Hepatocyte (in vitro differentiated cells): ENCODE results near the gene TBC1D12. TPM values are rescaled to one million over a fixed set of nuclear protein-coding genes. Genes with fewer than 3 reads are reported as not detected.
"Not testable (repeated sequence)": the region's sequence is repeated elsewhere in the genome, so short reads cannot be mapped to it uniquely, and the experiment has no call there.

ENCODE experiments used
- DNase-seq: peaks from one replicate; pipeline ENCODE4 v3.0.0-alpha.2; 2016; ENCODE audit warnings: low spot score
- H2AFZ ChIP-seq: fragments of 200-600 bp; sonication (generic); 2 replicates; pipeline ENCODE4 v1.6.0; 2016; ENCODE audit warnings: antibody characterized with exemption, mild to moderate bottlenecking
- H3K27ac ChIP-seq: fragments of 200-600 bp; sonication (generic); 2 replicates; pipeline ENCODE4 v1.5.1; 2016; ENCODE audit warnings: mild to moderate bottlenecking
- H3K27me3 ChIP-seq: fragments of 200-600 bp; sonication (generic); 2 replicates; pipeline ENCODE4 v1.6.1; 2016
- H3K36me3 ChIP-seq: fragments of 200-600 bp; sonication (generic); replicated peaks from 2 replicates; pipeline ENCODE4 v1.5.1; 2016; ENCODE audit warnings: low read depth; ENCODE audit not compliant: insufficient read depth
- H3K4me1 ChIP-seq: fragments of 200-600 bp; sonication (generic); 2 replicates; pipeline ENCODE4 v1.5.1; 2016; ENCODE audit warnings: mild to moderate bottlenecking, moderate library complexity; ENCODE audit not compliant: insufficient read depth
- H3K4me2 ChIP-seq: fragments of 200-600 bp; sonication (generic); 2 replicates; pipeline ENCODE4 v1.6.0; 2016
- H3K4me3 ChIP-seq: fragments of 200-600 bp; sonication (generic); 2 replicates; pipeline ENCODE4 v1.5.1; 2016; ENCODE audit warnings: mild to moderate bottlenecking
- H3K79me2 ChIP-seq: fragments of 200-600 bp; sonication (generic); 2 replicates; pipeline ENCODE4 v1.6.0; 2017; ENCODE audit warnings: mild to moderate bottlenecking
- H3K9me2 ChIP-seq: fragments of 200-600 bp; sonication (generic); replicated peaks from 2 replicates; pipeline ENCODE4 v1.6.0; 2017; ENCODE audit warnings: mild to moderate bottlenecking; ENCODE audit not compliant: insufficient read depth
- H3K9me3 ChIP-seq: fragments of 200-600 bp; sonication (generic); 2 replicates; pipeline ENCODE4 v1.5.1; 2016; ENCODE audit warnings: low read depth, mild to moderate bottlenecking
- H4K20me1 ChIP-seq: fragments of 200-600 bp; sonication (generic); 2 replicates; pipeline ENCODE4 v1.6.0; 2016; ENCODE audit warnings: mild to moderate bottlenecking; ENCODE audit not compliant: insufficient read depth, poor library complexity, severe bottlenecking
- CTCF ChIP-seq: fragments of 200-600 bp; sonication (generic); IDR thresholded peaks from 2 replicates; pipeline ENCODE4 v1.5.1; 2016; ENCODE audit warnings: antibody characterized with exemption, mild to moderate bottlenecking; ENCODE audit not compliant: poor library complexity
- EZH2 ChIP-seq: fragments of 200-600 bp; sonication (generic); IDR thresholded peaks from 2 replicates; pipeline ENCODE4 v1.6.1; 2016; ENCODE audit warnings: antibody characterized with exemption, mild to moderate bottlenecking, borderline replicate concordance
- EZH2phosphoT487 ChIP-seq: fragments of 200-600 bp; sonication (generic); IDR thresholded peaks from one replicate; pipeline ENCODE4 v1.6.1; 2018; ENCODE audit warnings: antibody characterized with exemption, mild to moderate bottlenecking, low read depth, moderate library complexity; ENCODE audit not compliant: unreplicated experiment, severe bottlenecking
- WGBS: methylation state at CpG from one replicate; pipeline ENCODE4 v1.1.6; 2016; ENCODE audit warnings: low lambda C conversion rate; ENCODE audit errors: missing lambda C conversion rate; 5-methylcytosine and 5-hydroxymethylcytosine counted together
- polyA plus RNA-seq: library from polyadenylated mRNA; unstranded; fragments of >200 nt; fragmentation: Nextera tagmentation; extraction: Ambion mirVana; gene quantifications from 2 replicates; pipeline ENCODE4 v1.2.1, GENCODE V29; 2016
- total RNA-seq: library from RNA; depleted of rRNA; stranded (reverse); fragments of >200 nt; gene quantifications from 2 replicates; pipeline ENCODE4 v1.2.3, GENCODE V29; 2014

Gene TBC1D12
- total and polyA plus RNA-seq, 2 experiments from 2014 or later = 9.2 to 15.6 TPM

- no peaks in the 10 kb centered on the region for H4K20me1 ChIP-seq
- H3K4me3 ChIP-seq = no peak overlapping the region
- no peak overlapping the region for H3K4me2 ChIP-seq
- no peak for DNase-seq
- 100% methylated on average over 1 of the region's 1 CpG for WGBS
- TF ChIP-seq EZH2phosphoT487 (no peak), EZH2 (no peak)
- H3K27ac ChIP-seq = no peak overlapping the region
- H3K9me3 ChIP-seq = no peaks in the 10 kb centered on the region
- H3K4me1 ChIP-seq = no peaks in the 10 kb centered on the region
- no peaks in the 10 kb centered on the region for H3K36me3 ChIP-seq
- no peaks in the 10 kb centered on the region for H3K79me2 ChIP-seq
- H2AFZ ChIP-seq = no peak overlapping the region
- no peaks in the 10 kb centered on the region for H3K9me2 ChIP-seq
- no peaks in the 10 kb centered on the region for H3K27me3 ChIP-seq
Measured at GRCh38 chr10:94533027-94533426, 130.7 kb downstream of the TBC1D12 start.

- H3K79me2 ChIP-seq, DNase-seq, H3K9me3 ChIP-seq, H3K4me1 ChIP-seq, H3K36me3 ChIP-seq, H2AFZ ChIP-seq, H4K20me1 ChIP-seq, H3K27ac ChIP-seq, H3K9me2 ChIP-seq, H3K4me3 ChIP-seq, H3K27me3 ChIP-seq, H3K4me2 ChIP-seq: not testable (repeated sequence)
- 85% methylated on average over 2 of the region's 2 CpGs for WGBS
Measured at GRCh38 chr10:94542282-94542681, 139.9 kb downstream of the TBC1D12 start.

- no peak for TF ChIP-seq EZH2
- TF ChIP-seq CTCF = no peak
- TF ChIP-seq EZH2phosphoT487 = no peak
- H3K9me2 ChIP-seq = no peaks in the 10 kb centered on the region
- H3K27me3 ChIP-seq = no peaks in the 10 kb centered on the region
- no peaks in the 10 kb centered on the region for H4K20me1 ChIP-seq
- peak within 1 kb of the TSS; percentile 89 for H3K4me2 ChIP-seq
- peaks cover 25% of the 10 kb centered on the region for H3K79me2 ChIP-seq
- peaks cover 4% of the 10 kb centered on the region for H3K4me1 ChIP-seq
- no peaks in the 10 kb centered on the region for H3K36me3 ChIP-seq
- DNase-seq = peak; percentile 94
- WGBS = under 1% methylated on average over 38 of the region's 48 CpGs
- no peaks in the 10 kb centered on the region for H3K9me3 ChIP-seq
- peak within 1 kb of the TSS; percentile 98 for H2AFZ ChIP-seq
- peak within 1 kb of the TSS; percentile 84 for H3K27ac ChIP-seq
- H3K4me3 ChIP-seq = peak within 1 kb of the TSS; percentile 91
Measured at GRCh38 chr10:94545391-94546048, 143.2 kb downstream of the TBC1D12 start, which contains the start of gene HELLS. TSS of gene HELLS (plus strand) at chr10:94545788. CDS start at chr10:94545922, 134 bp downstream.

DNA sequence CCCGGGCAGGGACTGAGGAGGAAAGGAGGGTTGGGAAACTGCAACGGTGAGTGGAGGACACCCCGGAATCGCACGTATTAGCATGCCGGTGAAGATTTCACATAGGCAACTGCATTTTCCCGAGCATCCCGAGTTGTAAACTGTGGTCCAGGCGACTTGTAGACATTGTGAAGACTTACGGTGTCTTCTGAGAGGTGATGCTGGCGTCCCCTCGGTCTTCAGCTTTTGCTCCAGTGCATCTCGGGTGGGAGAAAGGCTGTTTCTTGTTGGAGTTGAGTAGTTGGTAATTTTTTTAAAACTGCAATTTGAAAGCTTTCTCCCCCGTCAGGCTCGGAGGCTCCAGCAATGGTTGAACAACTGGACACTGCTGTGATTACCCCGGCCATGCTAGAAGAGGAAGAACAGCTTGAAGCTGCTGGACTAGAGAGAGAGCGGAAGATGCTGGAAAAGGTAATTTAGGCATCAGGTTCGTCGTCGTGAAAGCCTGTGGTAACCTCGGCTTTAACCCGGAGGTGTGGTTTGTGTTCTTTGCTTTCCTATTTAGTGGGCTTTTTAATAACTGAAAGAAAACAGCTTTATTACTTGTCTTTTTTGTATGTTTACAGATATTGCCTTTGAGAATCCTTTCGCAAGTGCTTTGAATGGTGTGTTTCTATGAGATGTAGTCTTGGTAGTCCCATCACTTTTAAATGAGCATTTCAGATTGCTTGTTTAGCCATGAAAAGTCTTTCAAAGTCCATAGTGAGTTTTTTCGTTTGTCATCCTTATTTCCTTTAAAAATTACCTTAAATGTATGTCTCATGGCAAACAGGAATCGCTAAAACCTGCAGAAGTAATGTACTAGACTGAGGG is 143.9 kb downstream of the TBC1D12 start:
- Histone ChIP-seq H3K79me2 (peaks cover 25% of the 10 kb centered on the region), H3K27me3 (no peaks in the 10 kb centered on the region), H3K27ac (peak overlapping the region; percentile 44), H3K4me1 (peaks cover 4% of the 10 kb centered on the region), H2AFZ (peak overlapping the region; percentile 98), H3K36me3 (no peaks in the 10 kb centered on the region), H3K4me3 (peak overlapping the region; percentile 91), H3K4me2 (peak overlapping the region; percentile 89), H3K9me3 (no peaks in the 10 kb centered on the region), H4K20me1 (no peaks in the 10 kb centered on the region), H3K9me2 (no peaks in the 10 kb centered on the region)
- no peak for TF ChIP-seq EZH2
- TF ChIP-seq CTCF = no peak
- no peak for TF ChIP-seq EZH2phosphoT487
- 2% methylated on average over 21 of the region's 25 CpGs for WGBS
- DNase-seq = no peak
